SK-N-SH (cell line): ENCODE data around the gene ARID5A. TPM values are rescaled to one million over a fixed set of nuclear protein-coding genes. Genes with fewer than 3 reads are reported as not detected.
A peak's percentile ranks its signal among the peaks of the same experiment; 100 is the strongest.

Experiments
- CTCF ChIA-PET: fragments of 300-600, 350-600 bp; formaldehyde crosslinking; extraction: SDS; loops from one replicate; lab custom pipeline; 2021; lab: Yijun Ruan, JAX
- POLR2A ChIA-PET: fragments of 350-600 bp; sonication (Branson Sonifier 250); formaldehyde crosslinking; extraction: SDS; loops from one replicate; lab custom pipeline; 2020; ENCODE audit warnings: antibody characterized with exemption, inconsistent platforms; lab: Yijun Ruan, JAX
- DNase-seq: peaks from one replicate; pipeline ENCODE4 v3.0.0; 2012
- H2AFZ ChIP-seq: fragments of 200-600 bp; sonication (generic); 2 replicates; pipeline ENCODE4 v1.8.1; 2016; ENCODE audit warnings: antibody characterized with exemption, mild to moderate bottlenecking, low read depth
- H3F3A ChIP-seq: fragments of 200-600 bp; sonication (generic); replicated peaks from 2 replicates; pipeline ENCODE3; 2016; ENCODE audit warnings: antibody characterized with exemption, mild to moderate bottlenecking; ENCODE audit not compliant: insufficient read depth
- H3K27ac ChIP-seq, 2 experiments: fragments of 200-500 bp in 1 of 2; fragments of 200-600 bp in 1 of 2; sonication (Bioruptor generic) in 1 of 2; sonication (generic), shearing (Covaris generic) in 1 of 2; 2 replicates each; pipeline versions ENCODE4 v1.5.1 to v1.6.1; 2014 to 2016; ENCODE audit warnings: low read depth in 2 of 2, inconsistent platforms in 1 of 2, low read length in 1 of 2, mild to moderate bottlenecking in 1 of 2, mixed read lengths in 1 of 2
- H3K27me3 ChIP-seq: fragments of 200-600 bp; sonication (generic), shearing (Covaris generic); 2 replicates; pipeline ENCODE4 v1.6.1; 2016; ENCODE audit warnings: mixed run types; ENCODE audit not compliant: insufficient read depth
- H3K36me3 ChIP-seq, 2 experiments: fragments of 200-500 bp in 1 of 2; fragments of 200-600 bp in 1 of 2; sonication (Bioruptor generic) in 1 of 2; sonication (generic) in 1 of 2; replicated peaks in 1 of 2; 2 replicates each; pipeline versions ENCODE3 to v1.5.1; 2014 to 2016; ENCODE audit warnings: low read length in 1 of 2, mild to moderate bottlenecking in 1 of 2; ENCODE audit not compliant: insufficient read depth in 2 of 2, control insufficient read depth in 1 of 2
- H3K4me1 ChIP-seq, 2 experiments: fragments of 200-500 bp in 1 of 2; fragments of 200-600 bp in 1 of 2; sonication (Bioruptor generic) in 1 of 2; sonication (generic), shearing (Covaris generic) in 1 of 2; 2 replicates each; pipeline versions ENCODE4 v1.5.1 to v1.6.1; 2014 to 2016; ENCODE audit warnings: low read depth in 1 of 2, low read length in 1 of 2, mixed run types in 1 of 2; ENCODE audit not compliant: insufficient read depth in 2 of 2, control insufficient read depth in 1 of 2
- H3K4me2 ChIP-seq: fragments of 200-600 bp; sonication (generic), shearing (Covaris generic); 2 replicates; pipeline ENCODE4 v1.6.1; 2017; ENCODE audit warnings: mixed run types
- H3K4me3 ChIP-seq, 2 experiments: fragments of 200-500 bp in 1 of 2; fragments of 200-600 bp in 1 of 2; sonication (Bioruptor generic) in 1 of 2; sonication (generic), shearing (Covaris generic) in 1 of 2; 2 replicates each; pipeline versions ENCODE4 v1.5.1 to v1.8.1; 2014 to 2016; ENCODE audit warnings: low read depth in 2 of 2, inconsistent platforms in 1 of 2, low read length in 1 of 2, mild to moderate bottlenecking in 1 of 2, mixed read lengths in 1 of 2, moderate library complexity in 1 of 2
- H3K79me2 ChIP-seq: fragments of 200-600 bp; sonication (generic); 2 replicates; pipeline ENCODE4 v1.8.1; 2017; ENCODE audit warnings: mild to moderate bottlenecking; ENCODE audit not compliant: insufficient read depth
- H3K9ac ChIP-seq: fragments of 200-600 bp; sonication (generic); 2 replicates; pipeline ENCODE4 v1.6.1; 2017; ENCODE audit warnings: mixed run types
- H3K9me2 ChIP-seq: fragments of 200-600 bp; sonication (generic); 2 replicates; pipeline ENCODE4 v1.6.1; 2017; ENCODE audit warnings: mixed run types
- H3K9me3 ChIP-seq: fragments of 200-600 bp; sonication (generic); 2 replicates; pipeline ENCODE4 v1.6.1; 2017; ENCODE audit warnings: mixed run types, mild to moderate bottlenecking, moderate library complexity
- H4K20me1 ChIP-seq: fragments of 200-600 bp; sonication (generic); 2 replicates; pipeline ENCODE4 v1.6.1; 2017; ENCODE audit warnings: mild to moderate bottlenecking, mixed run types; ENCODE audit not compliant: insufficient read depth
- CTCF ChIP-seq: fragments of 200-600 bp; sonication (generic); IDR thresholded peaks from 2 replicates; pipeline ENCODE4 v1.6.1; 2017; ENCODE audit warnings: antibody characterized with exemption, mild to moderate bottlenecking, moderate library complexity
- EP300 ChIP-seq, 2 experiments: IDR thresholded peaks; 2 replicates each; pipeline versions ENCODE4 v1.4.0 to v1.6.1; 2012; ENCODE audit warnings: borderline replicate concordance in 1 of 2, low read depth in 1 of 2, low read length in 1 of 2
- FOSL2 ChIP-seq: IDR thresholded peaks from 2 replicates; pipeline ENCODE4 v1.4.0; 2012; ENCODE audit warnings: low read depth, mild to moderate bottlenecking, moderate library complexity, borderline replicate concordance
- NFIC ChIP-seq: IDR thresholded peaks from 2 replicates; pipeline ENCODE4 v1.4.0; 2012; ENCODE audit warnings: borderline replicate concordance
- POLR2AphosphoS5 ChIP-seq: IDR thresholded peaks from 2 replicates; pipeline ENCODE4 v1.6.1; 2012; ENCODE audit warnings: low read depth, low read length
- RAD21 ChIP-seq: IDR thresholded peaks from 2 replicates; pipeline ENCODE4 v1.6.1; 2012; ENCODE audit warnings: mild to moderate bottlenecking, low read length
- TCF12 ChIP-seq: IDR thresholded peaks from 2 replicates; pipeline ENCODE4 v1.4.0; 2012
- ZBTB33 ChIP-seq: IDR thresholded peaks from 2 replicates; pipeline ENCODE4 v1.4.0; 2012; ENCODE audit warnings: low read depth, borderline replicate concordance
- WGBS: methylation state at CpG from one replicate; pipeline ENCODE4 v1.1.6; 2017; ENCODE audit warnings: low lambda C conversion rate; 5-methylcytosine and 5-hydroxymethylcytosine counted together
- polyA plus RNA-seq, 3 experiments: library from polyadenylated mRNA; depleted of rRNA; stranded (reverse); fragments of >200 nt; gene quantifications; 2 replicates each; pipeline ENCODE4 v1.2.3, GENCODE V29; 2012

Gene ARID5A
- polyA plus RNA-seq, 1 of the 3 experiments (the other 2 are of a cell fraction) = 3.3 TPM

DNA sequence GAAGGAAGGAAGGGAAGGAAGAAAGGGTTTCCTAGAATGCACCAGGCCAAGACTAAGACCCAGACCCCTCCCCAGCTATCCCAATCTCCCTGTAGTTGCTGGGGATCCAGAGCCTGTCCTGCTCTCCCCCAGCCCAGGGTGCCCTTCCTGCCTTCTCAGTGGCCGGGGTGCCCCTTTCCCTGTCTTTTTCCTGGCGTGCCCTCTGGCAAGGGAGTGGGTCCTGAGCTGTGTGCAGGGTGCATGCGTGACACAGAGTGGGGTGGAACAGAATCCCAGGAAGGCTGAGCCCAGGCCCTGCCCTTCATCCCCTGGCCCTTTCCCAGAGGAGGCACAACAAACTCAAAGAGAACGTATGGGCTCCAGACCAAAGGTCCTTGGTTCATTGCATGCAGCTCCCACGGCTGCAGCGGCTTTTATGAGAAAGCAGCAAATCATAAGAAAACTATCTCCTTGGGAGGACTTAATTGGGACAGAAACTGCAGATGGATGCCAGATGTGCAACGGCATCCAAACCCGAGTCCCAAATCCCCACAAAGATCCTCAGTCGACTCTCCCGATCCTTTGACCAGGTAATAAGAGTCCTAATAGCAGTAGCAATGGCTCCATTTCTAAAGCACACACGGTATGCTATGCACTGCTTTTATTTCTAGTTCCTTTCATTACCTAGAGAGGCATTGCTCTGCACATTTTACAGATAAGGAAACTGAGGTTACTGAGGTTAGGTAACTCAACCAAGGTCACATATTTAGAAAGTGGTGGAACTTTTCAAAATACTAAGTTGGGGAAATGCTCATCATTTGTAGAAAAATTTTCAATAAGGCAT, 12.7 kb upstream of the ARID5A start:
- no peak overlapping the region for H3K9ac ChIP-seq
- no peaks in the 10 kb centered on the region for H3K27me3 ChIP-seq
- ChIA-PET POLR2A (no interaction called here), CTCF (interaction anchor here (7.4 kb wide), 1 partner anchor 14 kb away, joined by 59 read pairs; no protein-coding TSS in a partner anchor)
- no peak overlapping the region for H3K4me2 ChIP-seq
- no peaks in the 10 kb centered on the region for H4K20me1 ChIP-seq
- H2AFZ ChIP-seq = no peak overlapping the region
- H3K9me2 ChIP-seq = no peaks in the 10 kb centered on the region
- H3K4me3 ChIP-seq = no peak overlapping the region
- WGBS = 33% methylated on average over 9 of the region's 11 CpGs
- no peaks in the 10 kb centered on the region for H3K9me3 ChIP-seq
- H3K36me3 ChIP-seq = no peaks in the 10 kb centered on the region
- peaks cover 0 to 5% of the 10 kb centered on the region in 2 experiments; a peak in 2 of 4 replicates for H3K4me1 ChIP-seq
- H3F3A ChIP-seq = no peaks in the 10 kb centered on the region
- no peaks in the 10 kb centered on the region for H3K79me2 ChIP-seq
- TF ChIP-seq NFIC = no peak
- no peak for TF ChIP-seq CTCF
- TF ChIP-seq TCF12 = 0 out of 2 replicates have a peak, but pooled peaks have one; percentile 8
- no peak for TF ChIP-seq FOSL2
- no peak for DNase-seq
- no peak overlapping the region for H3K27ac ChIP-seq

- ChIA-PET CTCF (interaction anchor here (1.5 to 7.4 kb wide), 3 partner anchors 15 to 30 kb away, joined by 8 to 59 read pairs (median 29); no protein-coding TSS in a partner anchor), POLR2A (no interaction called here)
- H2AFZ ChIP-seq = no peak overlapping the region
- no peaks in the 10 kb centered on the region for H3F3A ChIP-seq
- H3K27me3 ChIP-seq = no peaks in the 10 kb centered on the region
- H3K27ac ChIP-seq = no peak overlapping the region
- no peak overlapping the region for H3K4me2 ChIP-seq
- H3K9ac ChIP-seq = no peak overlapping the region
- whole genome bisulfite sequencing = 65% methylated on average over 10 of the region's 15 CpGs
- H3K79me2 ChIP-seq = no peaks in the 10 kb centered on the region
- no peaks in the 10 kb centered on the region for H3K36me3 ChIP-seq
- no peaks in the 10 kb centered on the region for H4K20me1 ChIP-seq
- no peak for DNase-seq
- TF ChIP-seq EP300 (IDR thresholded peaks at IDR 0.05; ENCODE audit: borderline replicate concordance in 1 of 2, low read depth in 1 of 2, low read length in 1 of 2) (no peak), POLR2AphosphoS5 (no peak), ZBTB33 (no peak), RAD21 (no peak)
- H3K9me2 ChIP-seq = no peaks in the 10 kb centered on the region
- no peak overlapping the region for H3K4me3 ChIP-seq
- H3K9me3 ChIP-seq = no peaks in the 10 kb centered on the region
- H3K4me1 ChIP-seq = peaks cover 0 to 5% of the 10 kb centered on the region in 2 experiments; a peak in 2 of 4 replicates
These were observed 11.9 kb upstream of the ARID5A start for GRCh38 chr2:96524482-96525210.
